ENCODE results near the gene LPP. TPM values are rescaled to one million over a fixed set of nuclear protein-coding genes. Genes with fewer than 3 reads are reported as not detected.

LPP gene
- total RNA-seq, 1 donor from 2014 or later = 97.4 TPM

DNA sequence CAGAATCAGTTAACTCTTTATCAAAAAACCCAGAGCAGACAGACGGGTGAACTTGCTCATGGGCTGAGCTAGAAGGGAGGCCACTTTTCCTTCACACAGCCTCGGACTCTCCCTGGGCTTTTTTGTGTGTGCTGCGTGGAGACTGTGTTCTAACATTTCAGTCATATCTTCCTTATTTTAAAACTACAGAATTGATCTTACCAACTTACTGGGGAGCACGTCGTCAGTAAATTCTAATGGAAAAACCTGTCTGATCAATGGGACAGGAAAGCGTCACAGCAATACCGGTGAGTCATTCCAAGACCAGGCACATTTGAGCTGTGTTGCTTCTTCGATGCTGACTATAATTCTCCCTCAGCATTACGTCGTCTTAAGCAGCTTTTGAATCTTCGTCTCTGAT is 145.1 kb downstream of the LPP start:
- DNase-seq = no peak
- intact Hi-C loops (cut with micrococcal nuclease) = no loop called here
- TF ChIP-seq, protein P1, sequence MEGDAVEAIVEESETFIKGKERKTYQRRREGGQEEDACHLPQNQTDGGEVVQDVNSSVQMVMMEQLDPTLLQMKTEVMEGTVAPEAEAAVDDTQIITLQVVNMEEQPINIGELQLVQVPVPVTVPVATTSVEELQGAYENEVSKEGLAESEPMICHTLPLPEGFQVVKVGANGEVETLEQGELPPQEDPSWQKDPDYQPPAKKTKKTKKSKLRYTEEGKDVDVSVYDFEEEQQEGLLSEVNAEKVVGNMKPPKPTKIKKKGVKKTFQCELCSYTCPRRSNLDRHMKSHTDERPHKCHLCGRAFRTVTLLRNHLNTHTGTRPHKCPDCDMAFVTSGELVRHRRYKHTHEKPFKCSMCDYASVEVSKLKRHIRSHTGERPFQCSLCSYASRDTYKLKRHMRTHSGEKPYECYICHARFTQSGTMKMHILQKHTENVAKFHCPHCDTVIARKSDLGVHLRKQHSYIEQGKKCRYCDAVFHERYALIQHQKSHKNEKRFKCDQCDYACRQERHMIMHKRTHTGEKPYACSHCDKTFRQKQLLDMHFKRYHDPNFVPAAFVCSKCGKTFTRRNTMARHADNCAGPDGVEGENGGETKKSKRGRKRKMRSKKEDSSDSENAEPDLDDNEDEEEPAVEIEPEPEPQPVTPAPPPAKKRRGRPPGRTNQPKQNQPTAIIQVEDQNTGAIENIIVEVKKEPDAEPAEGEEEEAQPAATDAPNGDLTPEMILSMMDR (IDR thresholded peaks at IDR 0.05; ENCODE audit: borderline replicate concordance) = no peak
- Histone ChIP-seq H3K4me3 (no peak overlapping the region), H3K4me1 (peaks cover 98% of the 10 kb centered on the region), H3K27me3 (ENCODE audit: low read depth) (no peaks in the 10 kb centered on the region), H3K27ac (replicated peaks) (no peak overlapping the region), H3K36me3 (no peaks in the 10 kb centered on the region), H3K9me3 (replicated peaks) (no peaks in the 10 kb centered on the region)

DNA sequence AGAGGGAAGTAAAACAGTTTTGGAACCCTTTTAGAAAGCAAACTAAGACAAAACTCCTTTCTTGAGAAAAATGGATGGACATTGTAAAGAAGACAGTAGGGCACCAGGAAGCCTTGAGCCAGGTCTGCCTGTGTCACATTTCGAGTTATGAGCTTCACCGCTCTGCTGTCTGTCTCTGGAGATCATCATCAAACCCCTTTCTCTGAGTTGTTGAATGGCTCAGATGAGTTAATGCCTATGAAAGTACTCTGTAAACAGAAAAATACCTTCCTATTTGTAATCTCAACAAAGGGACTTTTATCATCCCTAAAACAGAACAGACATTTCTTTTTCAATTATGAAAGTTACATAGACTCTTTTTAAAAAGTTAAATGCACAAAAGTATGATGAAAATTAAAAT is 145.8 kb downstream of the LPP start:
- no peaks in the 10 kb centered on the region for H3K36me3 ChIP-seq
- no peak overlapping the region for H3K27ac ChIP-seq (replicated peaks)
- peaks cover 98% of the 10 kb centered on the region for H3K4me1 ChIP-seq
- H3K4me3 ChIP-seq = no peak overlapping the region
- H3K9me3 ChIP-seq (replicated peaks) = no peaks in the 10 kb centered on the region
- TF ChIP-seq, protein P1 (IDR thresholded peaks at IDR 0.05; ENCODE audit: borderline replicate concordance) = no peak
- H3K27me3 ChIP-seq (ENCODE audit: low read depth) = no peaks in the 10 kb centered on the region
- no peak for DNase-seq
- intact Hi-C loops (cut with micrococcal nuclease) = no loop called here

DNA sequence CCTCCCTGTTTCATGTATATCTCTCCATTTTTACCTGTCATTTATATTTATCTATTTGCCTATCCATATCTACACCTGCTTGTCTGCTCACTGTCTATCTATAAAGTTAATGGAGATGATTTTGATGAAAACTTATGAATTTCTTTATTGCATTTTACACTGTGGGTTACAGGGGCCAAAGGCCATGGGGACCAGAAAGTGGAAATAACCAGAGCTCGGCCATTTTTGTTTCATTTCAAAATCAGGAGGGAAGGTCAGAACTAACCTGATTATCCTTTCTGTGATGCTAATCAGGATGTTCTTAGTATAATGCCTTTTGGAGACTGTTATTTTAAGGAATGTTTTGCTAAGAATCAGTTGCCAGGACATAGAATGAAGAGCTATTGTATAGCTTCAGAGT is 147.2 kb downstream of the LPP start:
- TF ChIP-seq, protein P1 (IDR thresholded peaks at IDR 0.05; ENCODE audit: borderline replicate concordance) = no peak
- Histone ChIP-seq H3K27ac (replicated peaks) (no peak overlapping the region), H3K36me3 (no peaks in the 10 kb centered on the region), H3K4me3 (no peak overlapping the region), H3K27me3 (ENCODE audit: low read depth) (no peaks in the 10 kb centered on the region), H3K9me3 (replicated peaks) (no peaks in the 10 kb centered on the region), H3K4me1 (peaks cover 90% of the 10 kb centered on the region)
- intact Hi-C loops (cut with micrococcal nuclease) = no loop called here
- no peak for DNase-seq

DNA sequence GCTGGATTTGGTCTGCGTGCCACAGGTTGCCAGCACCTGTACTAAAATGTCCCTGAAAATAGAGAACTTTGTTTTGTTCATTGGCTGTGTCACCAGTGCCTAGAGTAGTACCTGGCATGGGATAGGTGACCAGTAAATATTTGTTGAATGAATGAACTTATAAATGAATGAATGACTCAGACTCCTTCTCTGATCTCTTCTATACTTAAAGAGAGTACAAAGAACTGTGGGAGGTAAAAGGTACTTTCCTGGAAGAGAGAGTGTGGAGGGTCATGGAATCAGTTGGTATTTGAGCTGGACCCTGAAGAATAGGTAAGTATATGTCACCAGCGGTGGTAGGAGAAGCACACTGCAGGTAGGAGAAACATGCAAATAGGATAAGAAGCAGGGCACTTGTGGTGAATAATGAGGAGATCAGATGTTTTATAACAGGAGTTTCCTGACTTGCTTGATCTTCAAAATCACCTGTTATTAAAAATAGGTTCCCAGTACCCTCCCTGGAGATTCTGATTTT is 149.4 kb downstream of the LPP start:
- TF ChIP-seq, protein P1 (IDR thresholded peaks at IDR 0.05; ENCODE audit: borderline replicate concordance) = no peak

DNA sequence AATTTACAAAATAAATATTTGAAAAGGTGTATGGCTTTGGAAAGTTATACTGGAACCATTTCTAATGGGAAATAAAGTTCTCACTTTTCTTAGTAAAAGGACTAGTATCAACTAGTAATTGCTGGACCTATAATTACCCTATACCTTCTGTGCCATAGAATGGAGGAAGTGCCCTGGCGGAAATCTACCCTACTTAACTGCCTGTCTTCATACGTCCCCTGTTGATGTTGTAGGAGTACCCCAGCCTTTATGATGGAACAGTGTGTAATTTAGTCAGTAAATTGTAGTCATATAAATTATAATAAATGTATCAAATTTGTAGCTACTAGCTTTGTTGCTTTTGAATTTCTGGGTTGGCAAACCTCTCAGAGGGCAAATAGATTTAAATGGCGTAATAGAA is 149.9 kb downstream of the LPP start:
- no peak overlapping the region for H3K4me3 ChIP-seq
- H3K27ac ChIP-seq (replicated peaks) = no peak overlapping the region
- no peaks in the 10 kb centered on the region for H3K27me3 ChIP-seq (ENCODE audit: low read depth)
- no peaks in the 10 kb centered on the region for H3K36me3 ChIP-seq
- intact Hi-C loops (cut with micrococcal nuclease) = no loop called here
- H3K4me1 ChIP-seq = peaks cover 67% of the 10 kb centered on the region
- no peaks in the 10 kb centered on the region for H3K9me3 ChIP-seq (replicated peaks)
- TF ChIP-seq, protein P1 (IDR thresholded peaks at IDR 0.05; ENCODE audit: borderline replicate concordance) = no peak
- no peak for DNase-seq

More for the DNA sequence above, 149.4 kb downstream of the LPP start:
- intact Hi-C loops (cut with micrococcal nuclease) = no loop called here
- Histone ChIP-seq H3K4me1 (peaks cover 72% of the 10 kb centered on the region), H3K27ac (replicated peaks) (no peak overlapping the region), H3K27me3 (ENCODE audit: low read depth) (no peaks in the 10 kb centered on the region), H3K4me3 (no peak overlapping the region), H3K9me3 (replicated peaks) (no peaks in the 10 kb centered on the region), H3K36me3 (no peaks in the 10 kb centered on the region)
- DNase-seq = no peak
